Measurements from ENCODE around the gene FOXD2. TPM values are rescaled to one million over a fixed set of nuclear protein-coding genes. Genes with fewer than 3 reads are reported as not detected.

The FOXD2 gene
- total RNA-seq, 1 donor from 2014 or later, result 0.07 TPM

DNA sequence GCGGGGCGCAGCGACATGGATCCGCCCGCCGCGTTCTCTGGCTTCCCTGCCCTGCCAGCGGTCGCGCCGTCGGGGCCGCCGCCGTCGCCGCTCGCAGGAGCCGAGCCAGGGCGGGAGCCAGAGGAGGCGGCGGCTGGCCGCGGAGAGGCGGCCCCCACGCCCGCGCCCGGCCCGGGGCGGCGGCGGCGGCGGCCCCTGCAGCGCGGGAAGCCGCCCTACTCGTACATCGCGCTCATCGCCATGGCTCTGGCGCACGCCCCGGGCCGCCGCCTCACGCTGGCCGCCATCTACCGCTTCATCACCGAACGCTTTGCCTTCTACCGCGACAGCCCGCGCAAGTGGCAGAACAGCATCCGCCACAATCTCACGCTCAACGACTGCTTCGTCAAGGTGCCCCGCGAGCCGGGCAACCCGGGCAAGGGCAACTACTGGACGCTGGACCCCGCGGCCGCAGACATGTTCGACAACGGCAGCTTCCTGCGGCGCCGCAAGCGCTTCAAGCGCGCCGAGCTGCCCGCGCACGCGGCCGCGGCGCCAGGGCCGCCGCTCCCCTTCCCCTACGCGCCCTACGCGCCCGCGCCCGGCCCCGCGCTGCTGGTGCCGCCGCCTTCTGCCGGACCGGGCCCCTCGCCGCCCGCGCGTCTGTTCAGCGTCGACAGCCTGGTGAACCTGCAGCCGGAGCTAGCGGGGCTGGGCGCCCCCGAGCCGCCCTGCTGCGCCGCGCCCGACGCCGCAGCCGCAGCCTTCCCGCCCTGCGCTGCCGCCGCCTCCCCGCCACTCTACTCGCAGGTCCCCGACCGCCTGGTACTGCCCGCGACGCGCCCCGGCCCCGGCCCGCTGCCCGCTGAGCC lies 21.3 kb upstream of the FOXD2 start:
- peaks cover 1% of the 10 kb centered on the region for H3K36me3 Mint-ChIP-seq (ENCODE audit: low read depth, unreplicated experiment)

DNA sequence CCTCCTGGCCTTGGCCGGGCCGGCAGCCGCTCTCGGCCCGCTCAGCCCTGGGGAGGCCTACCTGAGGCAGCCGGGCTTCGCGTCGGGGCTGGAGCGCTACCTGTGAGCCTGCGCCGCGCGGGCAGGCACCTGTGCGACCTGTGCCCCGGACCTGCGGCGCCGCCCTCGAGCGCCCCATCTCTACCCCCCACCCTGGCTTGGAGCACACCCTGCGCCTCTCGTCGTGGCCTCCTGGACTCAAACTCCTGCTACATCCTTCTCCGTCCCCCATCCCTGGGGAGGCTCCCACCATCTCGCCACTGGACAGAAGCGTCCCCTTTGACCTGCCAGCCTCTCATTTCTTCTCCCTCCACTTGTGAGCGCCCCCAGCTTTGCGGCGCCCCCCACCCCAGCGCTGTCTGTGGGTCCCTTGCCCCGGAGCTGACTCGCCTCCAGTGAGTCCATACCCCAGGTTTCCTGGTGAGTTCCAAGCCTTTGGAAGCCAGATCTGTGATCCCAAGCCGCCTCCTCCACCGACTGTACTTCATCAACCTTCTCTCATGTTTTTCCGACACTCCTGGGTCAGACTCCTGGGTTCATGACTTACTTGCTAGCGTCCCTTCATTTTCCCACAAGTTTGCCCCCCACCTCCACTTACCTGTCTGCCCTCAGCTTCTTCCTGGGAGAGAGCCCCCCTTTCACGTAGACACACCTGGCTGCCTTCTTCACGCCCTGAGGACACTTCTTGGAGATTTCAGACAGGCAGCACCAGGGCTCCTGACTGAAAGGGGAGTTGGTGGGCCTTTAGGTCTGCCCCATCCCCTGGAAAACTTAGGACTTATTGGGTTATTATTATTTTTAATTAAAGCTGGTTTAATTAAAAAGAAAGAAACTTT lies 20.4 kb upstream of the FOXD2 start:
- no peak overlapping the region for H3K4me3 Mint-ChIP-seq (ENCODE audit: unreplicated experiment)
- H3K36me3 Mint-ChIP-seq (ENCODE audit: low read depth, unreplicated experiment), result peaks cover 1% of the 10 kb centered on the region
- H3K27me3 Mint-ChIP-seq (ENCODE audit: low read depth, unreplicated experiment), result peaks cover 73% of the 10 kb centered on the region
- Histone ChIP-seq H4K20me1 (ENCODE audit: insufficient read depth, low read length) (no peaks in the 10 kb centered on the region), H3K79me2 (ENCODE audit: insufficient read depth, low read length) (no peaks in the 10 kb centered on the region), H3K4me2 (ENCODE audit: low read length) (peak overlapping the region; percentile 73), H3K27me3 (ENCODE audit: insufficient read depth, low read length) (peaks cover 56% of the 10 kb centered on the region), H3K36me3 (ENCODE audit: insufficient read depth, low read length) (no peaks in the 10 kb centered on the region), H3K4me1 (ENCODE audit: insufficient read depth, low read length) (no peaks in the 10 kb centered on the region), H3K27ac (ENCODE audit: low read depth, low read length) (no peak overlapping the region), H3K9ac (ENCODE audit: low read length) (no peak overlapping the region), H2AFZ (ENCODE audit: low read depth, low read length) (no peak overlapping the region), H3K4me3 (ENCODE audit: insufficient read depth, low read depth, low read length) (no peak overlapping the region), H3K9me3 (ENCODE audit: insufficient read depth, low read depth, low read length) (no peaks in the 10 kb centered on the region)
- DNase-seq (ENCODE audit: low read depth) (no peak), FAIRE-seq (no peak)
- no peaks in the 10 kb centered on the region for H3K4me1 Mint-ChIP-seq (ENCODE audit: low read depth, unreplicated experiment)
- TF ChIP-seq EZH2 (IDR thresholded peaks at IDR 0.05; ENCODE audit: insufficient read depth, low read length), result peak; percentile 94
- TF ChIP-seq, protein P1, sequence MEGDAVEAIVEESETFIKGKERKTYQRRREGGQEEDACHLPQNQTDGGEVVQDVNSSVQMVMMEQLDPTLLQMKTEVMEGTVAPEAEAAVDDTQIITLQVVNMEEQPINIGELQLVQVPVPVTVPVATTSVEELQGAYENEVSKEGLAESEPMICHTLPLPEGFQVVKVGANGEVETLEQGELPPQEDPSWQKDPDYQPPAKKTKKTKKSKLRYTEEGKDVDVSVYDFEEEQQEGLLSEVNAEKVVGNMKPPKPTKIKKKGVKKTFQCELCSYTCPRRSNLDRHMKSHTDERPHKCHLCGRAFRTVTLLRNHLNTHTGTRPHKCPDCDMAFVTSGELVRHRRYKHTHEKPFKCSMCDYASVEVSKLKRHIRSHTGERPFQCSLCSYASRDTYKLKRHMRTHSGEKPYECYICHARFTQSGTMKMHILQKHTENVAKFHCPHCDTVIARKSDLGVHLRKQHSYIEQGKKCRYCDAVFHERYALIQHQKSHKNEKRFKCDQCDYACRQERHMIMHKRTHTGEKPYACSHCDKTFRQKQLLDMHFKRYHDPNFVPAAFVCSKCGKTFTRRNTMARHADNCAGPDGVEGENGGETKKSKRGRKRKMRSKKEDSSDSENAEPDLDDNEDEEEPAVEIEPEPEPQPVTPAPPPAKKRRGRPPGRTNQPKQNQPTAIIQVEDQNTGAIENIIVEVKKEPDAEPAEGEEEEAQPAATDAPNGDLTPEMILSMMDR (IDR thresholded peaks at IDR 0.05; ENCODE audit: insufficient read depth, low read depth, low read length), result no peak
- H3K27ac Mint-ChIP-seq (ENCODE audit: unreplicated experiment), result peak overlapping the region; percentile 14
- peaks cover 4% of the 10 kb centered on the region for H3K9me3 Mint-ChIP-seq (ENCODE audit: unreplicated experiment)

More for the DNA sequence above, 21.3 kb upstream of the FOXD2 start:
- no peak overlapping the region for H3K27ac Mint-ChIP-seq (ENCODE audit: unreplicated experiment)
- Histone ChIP-seq H3K4me3 (ENCODE audit: insufficient read depth, low read depth, low read length) (no peak overlapping the region), H3K9me3 (ENCODE audit: insufficient read depth, low read depth, low read length) (no peaks in the 10 kb centered on the region), H3K27ac (ENCODE audit: low read depth, low read length) (no peak overlapping the region), H3K36me3 (ENCODE audit: insufficient read depth, low read length) (no peaks in the 10 kb centered on the region), H3K4me2 (ENCODE audit: low read length) (peak overlapping the region; percentile 73), H3K4me1 (ENCODE audit: insufficient read depth, low read length) (no peaks in the 10 kb centered on the region), H3K9ac (ENCODE audit: low read length) (no peak overlapping the region), H3K27me3 (ENCODE audit: insufficient read depth, low read length) (peaks cover 54% of the 10 kb centered on the region), H3K79me2 (ENCODE audit: insufficient read depth, low read length) (no peaks in the 10 kb centered on the region), H2AFZ (ENCODE audit: low read depth, low read length) (peak overlapping the region; percentile 73), H4K20me1 (ENCODE audit: insufficient read depth, low read length) (no peaks in the 10 kb centered on the region)
- no peak for DNase-seq (ENCODE audit: low read depth)
- H3K9me3 Mint-ChIP-seq (ENCODE audit: unreplicated experiment), result peaks cover 4% of the 10 kb centered on the region
- no peak overlapping the region for H3K4me3 Mint-ChIP-seq (ENCODE audit: unreplicated experiment)
- H3K27me3 Mint-ChIP-seq (ENCODE audit: low read depth, unreplicated experiment), result peaks cover 70% of the 10 kb centered on the region
- H3K4me1 Mint-ChIP-seq (ENCODE audit: low read depth, unreplicated experiment), result no peaks in the 10 kb centered on the region
- FAIRE-seq, result no peak
- TF ChIP-seq, protein P1 (IDR thresholded peaks at IDR 0.05; ENCODE audit: insufficient read depth, low read depth, low read length), result no peak
- TF ChIP-seq EZH2 (IDR thresholded peaks at IDR 0.05; ENCODE audit: insufficient read depth, low read length), result peak; percentile 58

All from astrocyte (in vitro differentiated cells and primary cell).